IPS DF 6.9 (cell line): ENCODE data around the gene ID1.
"Not testable (repeated sequence)": the region's sequence is repeated elsewhere in the genome, so short reads cannot be mapped to it uniquely, and the experiment has no call there.

Experiments used
- DNase-seq: peaks from one replicate; pipeline ENCODE4 v3.0.0-alpha.2; 2013; ENCODE audit warnings: low read depth, low spot score
- H3K27ac ChIP-seq: one replicate; pipeline ENCODE4 v1.5.1; 2013; ENCODE audit warnings: low read length, control low read depth
- H3K27me3 ChIP-seq: 2 replicates; pipeline ENCODE4 v1.6.1; 2013; ENCODE audit warnings: mild to moderate bottlenecking, low read length; ENCODE audit not compliant: control insufficient read depth, insufficient read depth
- H3K36me3 ChIP-seq: 2 replicates; pipeline ENCODE4 v1.6.1; 2013; ENCODE audit warnings: low read length; ENCODE audit not compliant: control insufficient read depth, insufficient read depth
- H3K4me1 ChIP-seq: 2 replicates; pipeline ENCODE4 v1.6.1; 2013; ENCODE audit warnings: low read length; ENCODE audit not compliant: control insufficient read depth, insufficient read depth
- H3K4me3 ChIP-seq: 2 replicates; pipeline ENCODE4 v1.5.1; 2013; ENCODE audit warnings: mild to moderate bottlenecking, low read length
- H3K9me3 ChIP-seq: 2 replicates; pipeline ENCODE4 v1.6.1; 2013; ENCODE audit warnings: low read length, inconsistent platforms; ENCODE audit not compliant: control insufficient read depth, insufficient read depth
- WGBS: extraction: QIAGEN DNeasy Blood & Tissue Kit; methylation state at CpG from one replicate; pipeline ENCODE4 v1.1.7; 2013; ENCODE audit warnings: mixed read lengths, missing lambda C conversion rate; ENCODE audit not compliant: insufficient read length, insufficient coverage; 5-methylcytosine and 5-hydroxymethylcytosine counted together

ID1 gene

GRCh38 chr20:31593221-31594001 lies 11.7 kb upstream of the ID1 start:
- Histone ChIP-seq H3K4me1 (peaks cover 12% of the 10 kb centered on the region; the same call in 1 of the 2 replicates), H3K4me3 (no peak overlapping the region), H3K27me3 (no peaks in the 10 kb centered on the region), H3K27ac (no peak overlapping the region), H3K9me3 (no peaks in the 10 kb centered on the region), H3K36me3 (no peaks in the 10 kb centered on the region)
- DNase-seq = no peak
- no CpG with 5 or more reads among the region's 11 CpGs for WGBS

GRCh38 chr20:31594002-31594557 lies 11.0 kb upstream of the ID1 start:
- DNase-seq = no peak
- no CpG with 5 or more reads among the region's 13 CpGs for WGBS
- Histone ChIP-seq H3K27ac (no peak overlapping the region), H3K9me3 (no peaks in the 10 kb centered on the region), H3K27me3 (no peaks in the 10 kb centered on the region), H3K36me3 (no peaks in the 10 kb centered on the region), H3K4me1 (peaks cover 12% of the 10 kb centered on the region; the same call in 1 of the 2 replicates), H3K4me3 (no peak overlapping the region)

GRCh38 chr20:31594558-31595379 lies 10.3 kb upstream of the ID1 start:
- H3K9me3 ChIP-seq = no peaks in the 10 kb centered on the region
- H3K36me3 ChIP-seq = no peaks in the 10 kb centered on the region
- H3K27ac ChIP-seq = no peak overlapping the region
- no peak for DNase-seq
- peaks cover 12% of the 10 kb centered on the region; the same call in 1 of the 2 replicates for H3K4me1 ChIP-seq
- no peaks in the 10 kb centered on the region for H3K27me3 ChIP-seq
- H3K4me3 ChIP-seq = no peak overlapping the region
- WGBS = no CpG with 5 or more reads among the region's 11 CpGs

- no peaks in the 10 kb centered on the region for H3K36me3 ChIP-seq
- DNase-seq = no peak
- no peak overlapping the region for H3K27ac ChIP-seq
- H3K9me3 ChIP-seq = no peaks in the 10 kb centered on the region
- H3K4me1 ChIP-seq = peaks cover 12% of the 10 kb centered on the region; the same call in 1 of the 2 replicates
- H3K4me3 ChIP-seq = no peak overlapping the region
- no peaks in the 10 kb centered on the region for H3K27me3 ChIP-seq
- WGBS = no CpG with 5 or more reads among the region's 3 CpGs
Measured at GRCh38 chr20:31595380-31595653, 9.8 kb upstream of the ID1 start.

GRCh38 chr20:31595654-31596411 lies 9.3 kb upstream of the ID1 start:
- H3K4me3 ChIP-seq = no peak overlapping the region
- no peak overlapping the region for H3K27ac ChIP-seq
- WGBS = no CpG with 5 or more reads among the region's 15 CpGs
- H3K4me1 ChIP-seq = peaks cover 12% of the 10 kb centered on the region; the same call in 1 of the 2 replicates
- H3K36me3 ChIP-seq = no peaks in the 10 kb centered on the region
- no peaks in the 10 kb centered on the region for H3K9me3 ChIP-seq
- DNase-seq = no peak
- no peaks in the 10 kb centered on the region for H3K27me3 ChIP-seq

GRCh38 chr20:31596412-31596715 lies 8.7 kb upstream of the ID1 start:
- H3K4me1 ChIP-seq, H3K27ac ChIP-seq, H3K36me3 ChIP-seq, H3K4me3 ChIP-seq, H3K9me3 ChIP-seq, DNase-seq, H3K27me3 ChIP-seq: not testable (repeated sequence)
- WGBS = no CpG with 5 or more reads among the region's 4 CpGs

- no CpG with 5 or more reads among the region's 4 CpGs for WGBS
- Histone ChIP-seq H3K27ac (no peak overlapping the region), H3K4me1 (peaks cover 8% of the 10 kb centered on the region; the same call in 1 of the 2 replicates), H3K27me3 (no peaks in the 10 kb centered on the region), H3K9me3 (no peaks in the 10 kb centered on the region), H3K36me3 (no peaks in the 10 kb centered on the region), H3K4me3 (no peak overlapping the region)
- DNase-seq = no peak
Measured at GRCh38 chr20:31596831-31597480, 8.1 kb upstream of the ID1 start.

- Histone ChIP-seq H3K27me3 (no peaks in the 10 kb centered on the region), H3K36me3 (no peaks in the 10 kb centered on the region), H3K4me3 (no peak overlapping the region), H3K27ac (no peak overlapping the region), H3K9me3 (no peaks in the 10 kb centered on the region), H3K4me1 (peaks cover 8% of the 10 kb centered on the region; the same call in 1 of the 2 replicates)
- no CpG with 5 or more reads among the region's 2 CpGs for WGBS
- DNase-seq = no peak
Measured at GRCh38 chr20:31597481-31597855, 7.6 kb upstream of the ID1 start.

- 100% methylated on average over 1 of the region's 4 CpGs for WGBS
- H3K4me1 ChIP-seq = peaks cover 4% of the 10 kb centered on the region; the same call in 1 of the 2 replicates
- no peak overlapping the region for H3K27ac ChIP-seq
- no peaks in the 10 kb centered on the region for H3K27me3 ChIP-seq
- no peak for DNase-seq
- no peaks in the 10 kb centered on the region for H3K9me3 ChIP-seq
- H3K36me3 ChIP-seq = no peaks in the 10 kb centered on the region
- H3K4me3 ChIP-seq = no peak overlapping the region
Measured at GRCh38 chr20:31602431-31602778, 2.7 kb upstream of the ID1 start.
